SK-N-MC (cell line): ENCODE data around the gene YEATS2.

ENCODE experiments used
- FOXP2 ChIP-seq: optimal IDR thresholded peaks from 2 replicates; pipeline ENCODE3; 2011; ENCODE audit warnings: mild to moderate bottlenecking, moderate library complexity; ENCODE audit not compliant: insufficient read depth; ENCODE audit errors: extremely low read length, control extremely low read depth
- POLR2AphosphoS5 ChIP-seq: IDR thresholded peaks from 2 replicates; pipeline ENCODE4 v1.6.1; 2012; ENCODE audit warnings: mild to moderate bottlenecking, low read depth, low read length, borderline replicate concordance

DNA sequence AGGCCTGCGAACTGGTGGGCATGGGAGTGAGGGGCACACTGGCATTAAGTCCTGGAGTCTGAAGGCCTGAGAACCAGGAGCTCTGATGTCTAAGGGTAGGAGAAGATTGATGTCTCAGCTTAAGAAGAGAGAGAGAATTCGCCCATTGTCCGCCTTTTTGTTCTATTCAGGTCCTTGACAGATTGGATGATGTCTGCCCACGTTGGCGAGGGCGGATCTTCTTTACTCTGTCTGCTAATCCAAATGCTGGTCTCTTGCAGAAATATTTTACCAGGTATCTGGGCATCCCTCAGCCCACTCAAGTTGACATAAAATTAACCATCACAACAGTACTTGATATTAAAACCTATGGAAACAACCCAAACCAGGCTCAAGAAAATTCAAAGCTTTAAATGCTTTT is 83.6 kb downstream of the YEATS2 start:
- TF ChIP-seq FOXP2 (no peak), POLR2AphosphoS5 (no peak)
